GM12874 (cell line): ENCODE measurements around the gene ZFP42.

ENCODE experiments used
- CTCF ChIP-seq: IDR thresholded peaks from 2 replicates; pipeline ENCODE4 v1.5.1; 2011; ENCODE audit warnings: low read depth, mild to moderate bottlenecking, control low read depth, low read length, moderate library complexity; ENCODE audit not compliant: insufficient read depth

The ZFP42 gene

DNA sequence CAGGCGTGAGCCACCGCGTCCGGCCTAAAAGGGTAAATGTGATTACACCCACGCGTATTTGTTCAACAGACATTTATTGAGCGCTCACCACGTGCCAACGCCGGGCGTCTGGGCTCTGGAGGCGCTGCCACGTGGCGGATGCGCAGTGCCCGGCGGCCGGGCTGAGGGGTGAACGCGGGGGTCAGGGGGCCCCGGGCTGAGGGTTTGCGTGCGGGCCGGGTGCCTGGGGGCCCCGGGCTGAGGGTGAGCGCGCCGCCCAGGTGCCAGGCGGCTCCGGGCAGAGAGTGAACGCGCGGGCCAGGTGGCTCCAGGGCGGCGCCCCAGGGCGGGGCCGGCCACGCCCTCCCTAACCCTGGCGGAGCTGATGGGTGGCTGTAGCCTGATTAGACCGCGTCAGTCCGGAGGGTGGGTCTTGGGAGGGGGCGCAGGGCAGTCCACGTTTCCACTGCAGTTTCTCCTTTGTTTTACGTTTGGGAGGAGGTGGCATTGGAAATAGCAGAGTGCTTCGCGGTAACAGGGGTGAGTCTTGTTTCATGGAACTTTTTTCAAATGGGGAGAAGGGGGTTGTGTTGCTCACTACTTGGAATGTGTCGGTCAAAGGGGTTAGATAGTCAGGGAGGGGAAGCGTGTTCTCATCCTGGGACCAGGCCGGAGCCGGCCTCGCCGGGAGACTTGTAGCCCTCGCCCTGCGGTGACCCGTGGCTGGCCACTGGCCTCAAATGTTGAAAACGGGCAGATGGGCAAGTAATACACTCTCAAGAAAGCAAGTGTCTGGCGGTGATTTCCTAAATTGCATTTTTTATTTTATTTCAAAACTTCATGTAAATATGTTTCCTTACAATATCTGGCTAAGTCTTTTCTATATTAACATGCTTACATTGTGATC lies at the start of gene ZFP42:
TSS of gene ZFP42 (plus strand) at position 450 of the 886 bp plus-strand sequence. CDS start 7,037 bp downstream, outside the sequence.
- no peak for TF ChIP-seq CTCF

DNA sequence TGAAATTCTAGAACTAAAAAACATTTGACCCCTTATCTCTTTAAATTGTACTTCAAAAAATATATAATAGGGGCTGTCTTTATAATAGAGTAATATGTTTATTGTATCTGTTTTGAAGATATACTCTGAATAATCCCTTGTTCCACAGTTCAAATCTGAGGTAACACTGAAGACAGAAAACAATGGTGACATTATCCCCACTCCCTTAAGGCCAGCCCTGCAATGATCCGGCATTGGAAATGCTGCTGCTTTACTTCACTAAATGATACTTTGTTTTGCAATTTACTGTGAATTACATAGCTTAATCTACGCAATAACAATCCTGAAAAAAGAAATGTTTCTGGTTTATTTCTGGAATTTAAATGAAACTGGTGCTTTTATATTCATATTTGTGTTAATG lies 34.4 kb upstream of the ZFP42 start:
- TF ChIP-seq CTCF, result no peak

DNA sequence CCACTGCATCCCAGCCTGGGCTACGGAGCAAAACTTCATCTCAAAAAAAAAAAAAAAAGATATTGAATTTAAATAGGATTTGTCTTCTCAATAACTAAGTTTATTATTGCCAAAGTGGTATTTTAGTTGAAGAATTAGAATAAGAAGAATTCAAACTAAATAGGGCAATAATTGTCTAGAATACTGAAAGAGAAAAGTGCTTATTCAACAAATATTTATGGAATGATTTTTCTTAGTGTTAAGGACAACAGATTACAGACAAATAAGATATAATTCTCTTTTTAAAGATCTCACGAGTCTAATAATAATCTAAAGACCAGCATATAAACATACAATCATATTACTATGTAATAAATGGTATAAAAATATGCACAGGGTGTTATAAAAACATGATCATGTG lies 33.6 kb upstream of the ZFP42 start:
- no peak for TF ChIP-seq CTCF

DNA sequence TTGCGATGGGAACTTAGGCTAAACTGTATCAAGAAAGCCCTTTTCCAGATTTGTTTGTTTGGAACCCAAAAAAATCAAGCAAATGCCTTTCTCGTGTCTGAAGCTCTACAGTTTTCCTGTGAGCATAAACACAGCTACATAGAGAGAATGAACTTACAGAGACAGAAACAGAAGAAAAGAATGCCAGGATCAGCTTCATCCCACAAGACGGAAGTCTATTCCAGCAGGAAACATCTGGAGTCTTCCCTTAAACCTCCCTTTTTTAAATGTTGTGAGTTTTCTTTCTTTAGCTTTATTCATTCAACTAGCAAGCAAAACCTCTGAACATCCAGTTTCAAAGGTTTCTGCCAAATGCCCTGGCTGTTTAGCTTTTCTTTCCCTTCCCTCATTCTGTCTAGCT lies 32.6 kb upstream of the ZFP42 start:
- no peak for TF ChIP-seq CTCF

DNA sequence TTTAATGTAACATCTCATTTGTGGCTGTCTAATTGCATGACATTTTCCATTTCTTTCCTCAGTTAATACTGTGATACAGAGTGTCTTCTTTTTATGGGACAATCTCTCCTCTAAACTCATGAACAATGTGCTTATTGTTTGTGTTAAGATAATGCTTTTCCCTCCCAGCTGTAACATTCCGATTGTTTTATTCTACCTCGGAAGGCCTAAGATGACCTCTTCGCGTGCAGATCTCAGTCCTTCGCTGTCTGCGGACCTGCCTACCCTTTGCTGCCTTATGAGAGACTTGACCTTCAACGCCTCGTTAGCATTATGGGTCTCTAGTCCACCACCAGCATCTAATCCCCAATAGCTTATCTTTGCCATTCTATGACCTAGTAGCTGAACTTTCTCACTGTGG lies 29.8 kb upstream of the ZFP42 start:
- no peak for TF ChIP-seq CTCF

GRCh38 chr4:187972135-187972534 lies 23.4 kb upstream of the ZFP42 start:
- TF ChIP-seq CTCF, result no peak

- no peak for TF ChIP-seq CTCF
Observed at GRCh38 chr4:187983746-187984145, 11.8 kb upstream of the ZFP42 start.
